Measurements from ENCODE around the gene MTUS2.
A peak's percentile ranks its signal among the peaks of the same experiment; 100 is the strongest.

MTUS2 gene

DNA sequence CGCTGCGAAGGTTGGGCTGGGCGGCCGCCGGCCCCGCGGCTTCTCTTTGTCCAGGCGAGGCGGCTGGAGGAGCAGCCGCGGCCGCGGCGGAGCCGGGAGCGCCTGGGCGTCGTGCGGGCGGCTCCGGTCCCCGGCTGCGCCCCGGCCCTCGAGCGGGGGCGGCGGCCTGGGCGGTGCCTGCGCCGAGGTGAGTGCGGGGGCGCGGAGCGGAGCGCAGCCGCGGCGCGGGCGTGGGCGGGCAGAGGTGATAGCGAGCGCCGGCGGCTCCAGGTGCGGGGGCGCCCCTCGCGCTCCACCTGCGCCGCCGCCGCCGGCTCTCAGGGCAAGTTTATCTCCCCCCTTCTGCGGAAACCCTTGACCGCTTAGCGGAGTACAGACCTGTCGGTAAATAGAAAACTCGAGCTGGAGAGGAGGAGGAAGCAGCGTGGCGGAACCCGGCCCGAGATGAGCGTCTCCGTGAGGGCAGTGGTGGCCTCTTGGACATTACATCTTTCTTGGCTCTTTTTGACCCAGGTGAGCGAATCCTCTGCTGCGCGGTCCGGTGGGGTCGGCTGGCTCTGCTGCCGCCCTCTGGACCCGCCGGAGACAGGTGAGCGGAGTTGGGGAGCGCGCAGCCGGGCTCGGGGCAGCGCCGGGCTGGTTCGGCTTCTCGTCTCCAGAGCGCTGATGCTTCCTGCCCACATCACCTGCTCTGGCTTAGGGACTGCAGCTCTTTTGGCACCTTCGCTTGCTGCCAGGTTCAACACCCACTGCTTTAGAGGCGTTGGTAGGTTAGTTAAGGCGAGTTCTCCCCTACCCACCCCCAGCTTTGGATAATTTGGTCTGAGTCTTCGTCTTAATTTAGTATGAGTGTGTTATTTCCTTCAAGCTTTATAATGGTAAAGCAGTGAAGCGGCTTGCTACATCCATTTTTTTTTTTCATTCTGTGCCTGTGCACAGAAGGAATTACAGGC lies at the start of gene MTUS2:
MTUS2 (plus strand) TSS at position 241 of the 953 bp plus-strand sequence.
- peak in 1 of 2 donors; percentile 3 for DNase-seq

GRCh38 chr13:28778308-28779215 lies 41.6 kb upstream of the MTUS2 start:
- DNase-seq: no peak

DNA sequence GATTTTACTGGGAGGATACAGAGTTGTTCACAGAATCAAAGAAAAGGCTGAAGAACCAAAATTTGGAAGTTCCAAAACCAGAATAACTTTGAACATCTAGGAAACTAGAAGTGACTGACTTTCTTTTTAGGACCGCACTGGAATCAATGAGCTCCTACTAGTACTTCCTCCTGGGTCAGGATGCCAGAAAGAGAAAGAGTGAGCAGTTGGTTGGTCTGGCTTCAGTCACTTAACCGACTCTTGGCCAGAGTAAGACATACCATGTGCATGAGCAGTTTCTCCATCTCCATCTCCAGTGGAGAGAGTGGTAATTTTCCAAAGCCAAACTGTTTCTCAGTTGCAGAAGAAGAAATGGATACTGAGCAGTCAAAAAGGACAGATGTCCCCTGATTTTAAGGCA lies 27.1 kb upstream of the MTUS2 start:
- DNase-seq: no peak

DNA sequence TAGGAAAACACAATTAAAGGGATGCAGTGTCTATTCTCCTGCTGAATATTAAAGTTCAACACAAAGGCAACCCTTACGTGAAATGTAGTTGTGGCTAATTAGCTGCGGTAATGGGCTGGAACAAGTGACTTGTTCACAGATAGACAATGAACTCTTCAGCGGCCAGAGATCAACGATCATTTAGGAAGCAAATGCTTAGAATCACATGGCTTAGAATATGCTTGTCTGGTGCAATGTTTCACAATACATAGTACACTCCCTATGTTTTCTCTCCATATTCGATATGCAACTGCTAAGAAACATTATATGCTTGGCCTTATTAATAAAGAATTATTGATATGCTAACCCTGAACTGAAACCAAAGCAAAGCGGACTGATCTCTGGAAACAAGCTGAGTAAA lies 25.7 kb upstream of the MTUS2 start:
- no peak for DNase-seq

DNA sequence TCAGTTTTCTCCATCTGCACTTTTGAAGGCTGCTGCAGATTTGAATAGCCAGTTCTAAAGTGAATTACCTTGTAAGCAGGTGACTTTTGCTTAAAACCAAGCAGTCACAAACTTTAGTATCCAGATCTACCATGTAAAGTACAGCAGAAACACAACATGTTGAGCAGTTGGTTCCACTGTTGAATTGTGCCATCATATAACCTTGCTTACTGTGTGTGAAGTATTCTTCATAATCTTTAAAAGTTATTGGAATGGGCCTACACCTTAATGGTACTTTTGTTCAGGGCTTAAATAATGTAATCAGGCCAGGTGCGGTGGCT lies 23.2 kb upstream of the MTUS2 start:
- no peak for DNase-seq

DNA sequence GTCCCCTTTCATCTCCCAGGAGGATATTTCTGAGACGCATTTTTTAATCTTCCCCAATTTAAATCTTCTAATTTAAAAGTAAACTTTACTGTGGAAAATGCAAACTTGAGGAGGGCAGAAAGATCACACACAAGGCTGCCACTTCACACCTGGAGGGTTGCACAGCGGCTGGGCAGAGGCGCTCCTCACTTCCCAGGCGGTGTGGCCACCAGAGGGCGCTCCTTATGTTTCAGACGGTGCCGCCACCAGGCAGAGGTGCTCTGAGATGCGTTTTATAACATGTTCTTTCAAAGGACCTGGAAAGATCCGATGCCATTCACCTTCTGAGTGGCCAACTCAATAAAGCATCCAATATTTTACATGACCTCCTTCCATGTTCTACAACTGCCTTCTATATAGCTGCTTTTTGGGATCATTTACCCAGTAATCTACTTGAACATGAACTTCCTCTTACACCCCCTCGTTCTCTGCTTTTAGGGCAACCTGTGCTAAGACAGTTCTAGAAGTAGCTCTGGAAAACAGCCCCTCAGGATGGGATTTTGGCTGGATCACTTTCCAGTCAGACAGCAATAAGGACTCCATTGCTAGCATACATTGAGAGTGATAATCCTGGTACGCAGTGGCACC lies 14.8 kb upstream of the MTUS2 start:
- no peak for DNase-seq

GRCh38 chr13:28817204-28817603 lies 2.9 kb upstream of the MTUS2 start:
- DNase-seq: no peak

GRCh38 chr13:28819046-28819730 lies 951 bp upstream of the MTUS2 start:
- DNase-seq: no peak

GRCh38 chr13:28819735-28820098 lies 422 bp upstream of the MTUS2 start:
- DNase-seq: peak; percentile 22 to 42

GRCh38 chr13:28822151-28822550 lies 2.0 kb downstream of the MTUS2 start:
- DNase-seq: no peak

GRCh38 chr13:28822801-28823200 lies 2.7 kb downstream of the MTUS2 start:
- no peak for DNase-seq

DNA sequence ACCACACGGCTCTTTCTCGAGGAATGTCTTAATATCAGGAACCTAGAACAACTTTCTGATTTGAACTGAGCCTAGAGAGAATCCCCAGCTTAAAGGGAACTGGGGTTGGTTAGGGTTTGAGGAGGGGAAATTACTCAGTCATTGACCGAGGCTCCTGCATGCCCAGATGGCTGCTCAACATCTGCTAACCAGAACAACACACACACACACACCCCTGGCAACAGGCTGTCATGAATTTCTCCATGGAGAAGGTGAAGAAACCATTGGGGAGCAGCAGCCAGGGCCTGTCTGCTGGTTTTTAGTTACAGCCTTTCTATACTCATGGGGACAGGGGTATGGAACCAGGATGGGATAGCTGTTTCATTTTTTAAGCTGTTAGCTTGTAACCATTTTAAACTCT lies 5.2 kb downstream of the MTUS2 start:
- DNase-seq: no peak

GRCh38 chr13:28826368-28826767 lies 6.2 kb downstream of the MTUS2 start:
- no peak for DNase-seq

DNA sequence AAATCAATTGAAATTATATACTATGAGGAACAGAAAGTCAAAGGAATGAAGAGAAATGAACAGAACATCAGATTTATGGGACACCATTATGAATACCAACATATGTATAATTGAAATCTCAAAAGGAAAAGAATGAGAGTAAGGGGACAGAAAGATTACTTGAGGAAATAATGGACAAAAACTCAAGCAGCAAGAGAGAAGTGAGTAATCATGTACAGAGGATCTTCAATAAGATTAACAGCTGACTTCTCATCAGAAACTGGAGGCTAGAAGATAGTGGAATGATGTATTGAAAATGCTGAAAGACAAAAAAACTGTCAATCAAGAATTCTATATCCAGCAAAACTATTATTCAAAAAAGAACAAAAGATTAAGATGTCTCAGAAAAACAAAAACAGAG lies 10.4 kb downstream of the MTUS2 start:
- DNase-seq: no peak

DNA sequence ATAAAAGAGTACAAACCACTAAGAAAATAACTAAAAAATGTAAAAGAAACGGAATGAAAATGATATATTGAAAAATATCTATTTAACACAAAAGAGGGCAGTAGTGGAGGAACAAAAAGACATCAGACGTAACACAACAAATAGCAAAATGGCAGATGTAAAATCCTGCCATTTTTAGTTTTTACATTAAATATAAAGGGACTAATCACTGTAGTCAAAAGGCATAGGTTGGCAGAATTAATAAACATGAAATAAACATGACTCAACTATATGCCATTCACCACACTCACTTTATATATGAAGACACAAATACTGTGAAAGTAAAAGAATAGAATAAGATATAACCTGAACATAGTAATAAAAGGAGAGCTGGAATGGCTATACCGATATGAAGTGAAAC lies 11.0 kb downstream of the MTUS2 start:
- no peak for DNase-seq

GRCh38 chr13:28837111-28837510 lies 17.0 kb downstream of the MTUS2 start:
- DNase-seq: no peak

- DNase-seq: no peak
Observed at GRCh38 chr13:28843639-28844038, 23.5 kb downstream of the MTUS2 start.

- DNase-seq: no peak
Observed at GRCh38 chr13:28849441-28849840, 29.3 kb downstream of the MTUS2 start.

GRCh38 chr13:28850226-28850625 lies 30.1 kb downstream of the MTUS2 start:
- no peak for DNase-seq

GRCh38 chr13:28851422-28851821 lies 31.3 kb downstream of the MTUS2 start:
- no peak for DNase-seq

DNA sequence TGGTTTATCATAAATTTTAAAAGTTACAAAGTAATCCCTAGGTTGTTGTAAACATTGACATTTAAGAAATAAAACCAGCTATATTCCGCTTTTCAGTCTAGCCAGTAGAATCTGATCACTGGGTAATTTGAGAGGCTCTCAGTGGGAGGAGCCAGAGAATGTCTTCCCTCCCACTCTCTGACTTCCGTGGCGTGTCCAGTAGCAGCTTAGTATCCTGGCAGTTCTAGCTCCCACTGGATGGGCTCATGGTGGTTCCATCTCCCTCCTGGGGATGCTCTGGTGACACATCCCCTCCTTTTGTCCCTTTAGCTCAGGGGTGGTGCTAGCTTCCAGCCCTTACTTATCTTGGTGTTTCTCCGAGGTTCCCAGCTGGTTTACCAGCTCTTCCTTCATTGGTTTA lies 34.5 kb downstream of the MTUS2 start:
- no peak for DNase-seq

DNA sequence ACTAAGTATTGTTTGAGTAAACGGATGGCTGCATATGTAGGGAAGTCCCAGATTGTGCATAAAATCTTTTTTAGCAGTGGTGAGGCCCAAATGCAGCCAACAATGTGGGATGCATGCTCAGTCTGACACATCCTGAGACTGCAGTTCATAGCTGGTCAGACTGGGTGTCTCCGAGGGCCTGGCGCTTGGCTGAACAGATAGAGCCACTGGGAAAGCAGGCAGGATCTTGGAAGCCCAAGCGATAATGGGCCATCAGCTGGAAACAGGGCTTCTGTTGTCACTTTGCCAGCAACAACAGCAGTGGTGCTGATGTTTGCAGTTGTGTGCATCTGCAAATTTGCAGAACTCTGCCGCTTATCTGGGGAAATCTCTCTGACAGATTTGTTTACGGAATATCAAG lies 36.1 kb downstream of the MTUS2 start:
- DNase-seq: no peak

GRCh38 chr13:28859069-28859468 lies 38.9 kb downstream of the MTUS2 start:
- DNase-seq: no peak
